Common myeloid progenitor, CD34-positive (primary cell): ENCODE results near the gene TADA1.
A peak's percentile ranks its signal among the peaks of the same experiment; 100 is the strongest.

ENCODE experiments used
- CTCF ChIA-PET: fragments of 350-600 bp; sonication (Branson Sonifier 250); formaldehyde crosslinking; loops from one replicate; lab custom pipeline; 2021; ENCODE audit warnings: antibody characterized with exemption; lab: Charles Lee
- POLR2A ChIA-PET: fragments of 350-600 bp; sonication (Branson Sonifier 250); formaldehyde crosslinking; loops from one replicate; lab custom pipeline; 2021; ENCODE audit warnings: antibody characterized with exemption; lab: Charles Lee
- DNase-seq, 3 donors: peaks; one replicate each; pipeline versions ENCODE4 v3.0.0 to v3.0.0-alpha.2; 2013
- H3K27ac ChIP-seq, 2 experiments: 1 replicate in 1 of 2; 2 replicates in 1 of 2; pipeline ENCODE4 v1.7.0; 2013; ENCODE audit warnings: inconsistent platforms in 2 of 2, low read length in 2 of 2, mild to moderate bottlenecking in 2 of 2, low read depth in 1 of 2, moderate library complexity in 1 of 2; ENCODE audit not compliant: severe bottlenecking in 2 of 2, insufficient read depth in 1 of 2, poor library complexity in 1 of 2
- H3K27me3 ChIP-seq, 5 experiments: replicated peaks in 2 of 5; 1 replicate in 3 of 5; 2 replicates in 2 of 5; pipeline versions ENCODE4 v1.6.1 to v1.7.0; 2013; ENCODE audit warnings: low read length in 4 of 5, mild to moderate bottlenecking in 2 of 5, moderate library complexity in 2 of 5, inconsistent platforms in 1 of 5; ENCODE audit not compliant: insufficient read depth in 5 of 5, control insufficient read depth in 4 of 5
- H3K36me3 ChIP-seq, 4 experiments: 1 replicate in 2 of 4; 2 replicates in 2 of 4; pipeline versions ENCODE4 v1.6.1 to v1.7.0; 2013; ENCODE audit warnings: low read length in 3 of 4, control low read depth in 1 of 4, mild to moderate bottlenecking in 1 of 4; ENCODE audit not compliant: control insufficient read depth in 4 of 4, insufficient read depth in 4 of 4
- H3K4me1 ChIP-seq, 4 experiments: 1 replicate in 3 of 4; 2 replicates in 1 of 4; pipeline versions ENCODE4 v1.6.1 to v1.7.1; 2013; ENCODE audit warnings: low read length in 3 of 4, mild to moderate bottlenecking in 3 of 4, control low read depth in 1 of 4, inconsistent platforms in 1 of 4, moderate library complexity in 1 of 4; ENCODE audit not compliant: control insufficient read depth in 4 of 4, insufficient read depth in 4 of 4; ENCODE audit errors: control extremely low read depth in 1 of 4
- H3K4me3 ChIP-seq, 7 experiments: 1 replicate in 4 of 7; 2 replicates in 3 of 7; pipeline versions ENCODE4 v1.5.1 to v1.7.0; 2013; ENCODE audit warnings: mild to moderate bottlenecking in 7 of 7, low read length in 6 of 7, moderate library complexity in 6 of 7, inconsistent platforms in 2 of 7, low read depth in 2 of 7, control low read depth in 1 of 7; ENCODE audit not compliant: insufficient read depth in 4 of 7, control insufficient read depth in 1 of 7; ENCODE audit errors: extremely low read depth in 1 of 7
- H3K9me3 ChIP-seq, 5 experiments: 1 replicate in 4 of 5; 2 replicates in 1 of 5; pipeline versions ENCODE4 v1.6.1 to v1.7.1; 2013; ENCODE audit warnings: low read length in 4 of 5, mild to moderate bottlenecking in 2 of 5, inconsistent platforms in 1 of 5, low read depth in 1 of 5, moderate library complexity in 1 of 5; ENCODE audit not compliant: control insufficient read depth in 4 of 5, insufficient read depth in 2 of 5; ENCODE audit errors: control extremely low read depth in 1 of 5
- WGBS: methylation state at CpG from one replicate; pipeline ENCODE4 v1.1.5; 2013; ENCODE audit not compliant: insufficient coverage; 5-methylcytosine and 5-hydroxymethylcytosine counted together

The TADA1 gene

DNA sequence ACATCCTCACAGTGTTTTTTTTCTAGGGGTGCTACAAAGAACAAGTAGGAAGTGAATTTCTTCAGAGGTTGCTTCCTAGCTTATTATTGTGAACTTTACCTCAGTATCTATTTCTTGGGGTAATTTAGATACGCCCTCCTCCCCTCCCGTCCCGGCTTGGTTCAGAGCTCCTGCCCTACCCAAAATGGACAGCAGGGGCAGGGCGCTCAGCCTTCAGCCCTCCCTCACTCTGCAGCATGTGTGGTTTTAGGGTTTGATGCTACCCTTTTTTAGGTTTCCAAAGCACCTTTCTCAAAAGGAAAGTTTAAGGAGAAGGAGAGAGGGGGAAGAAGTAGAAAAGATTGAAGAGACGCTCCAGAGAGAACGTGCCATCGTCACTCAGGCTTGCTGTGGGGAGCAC, 53.7 kb downstream of the TADA1 start:
- POLR2A ChIA-PET = no interaction called here
- Histone ChIP-seq H3K9me3 (peaks cover 0 to 14% (median 0%) of the 10 kb centered on the region in 5 experiments), H3K4me1 (no peaks in the 10 kb centered on the region), H3K36me3 (no peaks in the 10 kb centered on the region), H3K27ac (no peak overlapping the region), H3K27me3 (no peaks in the 10 kb centered on the region), H3K4me3 (no peak overlapping the region)
- WGBS = 84% methylated on average over 5 of the region's 7 CpGs
- CTCF ChIA-PET = no interaction called here
- DNase-seq = no peak

DNA sequence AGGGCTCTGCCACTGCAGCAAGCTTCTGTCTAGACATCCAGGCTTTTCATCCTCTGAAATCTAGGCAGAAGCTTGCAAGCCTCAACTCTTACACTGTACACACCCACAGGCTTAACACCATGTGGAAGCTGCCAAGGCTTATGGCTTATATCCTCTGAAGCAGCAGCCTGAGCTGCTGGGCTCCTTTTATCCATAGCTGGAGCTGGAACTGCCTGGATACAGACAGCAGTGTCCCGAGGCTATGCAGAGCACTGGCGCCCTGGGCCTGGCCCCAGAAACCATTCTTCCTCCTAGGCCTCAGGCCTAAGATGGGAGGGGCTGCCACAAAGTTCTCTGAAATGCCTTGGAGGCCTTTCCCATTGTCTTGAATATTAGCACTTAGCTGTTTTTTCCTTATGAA, 56.1 kb downstream of the TADA1 start:
- Histone ChIP-seq H3K9me3 (peaks cover 0 to 14% (median 2%) of the 10 kb centered on the region in 5 experiments), H3K4me3 (no peak overlapping the region), H3K27me3 (no peaks in the 10 kb centered on the region), H3K36me3 (no peaks in the 10 kb centered on the region), H3K4me1 (no peaks in the 10 kb centered on the region), H3K27ac (no peak overlapping the region)
- CTCF ChIA-PET = no interaction called here
- DNase-seq = no peak
- POLR2A ChIA-PET = no interaction called here
- WGBS = 100% methylated on average over 2 of the region's 2 CpGs

GRCh38 chr1:166814611-166815010, 61.5 kb downstream of the TADA1 start:
- H3K27me3 ChIP-seq = no peaks in the 10 kb centered on the region
- ChIA-PET CTCF (interaction anchor here (0.9 to 2.6 kb wide), 9 partner anchors 11 to 889 kb away, joined by 3 to 9 read pairs (median 4); no protein-coding TSS in a partner anchor), POLR2A (interaction anchor here (0.8 kb wide), 1 partner anchor 155 kb away, joined by 3 read pairs; no protein-coding TSS in a partner anchor)
- H3K27ac ChIP-seq = no peak overlapping the region
- WGBS = no CpG with 5 or more reads among the region's 2 CpGs
- H3K4me3 ChIP-seq = no peak overlapping the region
- DNase-seq = no peak
- H3K9me3 ChIP-seq = peaks cover 0 to 2% (median 2%) of the 10 kb centered on the region in 5 experiments
- H3K4me1 ChIP-seq = no peaks in the 10 kb centered on the region
- H3K36me3 ChIP-seq = no peaks in the 10 kb centered on the region

- H3K4me1 ChIP-seq = no peaks in the 10 kb centered on the region
- peak in 2 of 3 donors; percentile 1 to 13 for DNase-seq
- no peak overlapping the region for H3K4me3 ChIP-seq
- no peak overlapping the region for H3K27ac ChIP-seq
- H3K36me3 ChIP-seq = no peaks in the 10 kb centered on the region
- WGBS = 100% methylated on average over 1 of the region's 2 CpGs
- H3K9me3 ChIP-seq = peaks cover 0 to 2% (median 0%) of the 10 kb centered on the region in 5 experiments
- CTCF ChIA-PET = interaction anchor here (0.6 to 2.6 kb wide), 14 partner anchors 10 to 890 kb away, joined by 3 to 9 read pairs (median 3); no protein-coding TSS in a partner anchor
- POLR2A ChIA-PET = interaction anchor here (0.8 kb wide), 1 partner anchor 154 kb away, joined by 3 read pairs; no protein-coding TSS in a partner anchor
- no peaks in the 10 kb centered on the region for H3K27me3 ChIP-seq
Observed at GRCh38 chr1:166813508-166814223, 62.4 kb downstream of the TADA1 start.

DNA sequence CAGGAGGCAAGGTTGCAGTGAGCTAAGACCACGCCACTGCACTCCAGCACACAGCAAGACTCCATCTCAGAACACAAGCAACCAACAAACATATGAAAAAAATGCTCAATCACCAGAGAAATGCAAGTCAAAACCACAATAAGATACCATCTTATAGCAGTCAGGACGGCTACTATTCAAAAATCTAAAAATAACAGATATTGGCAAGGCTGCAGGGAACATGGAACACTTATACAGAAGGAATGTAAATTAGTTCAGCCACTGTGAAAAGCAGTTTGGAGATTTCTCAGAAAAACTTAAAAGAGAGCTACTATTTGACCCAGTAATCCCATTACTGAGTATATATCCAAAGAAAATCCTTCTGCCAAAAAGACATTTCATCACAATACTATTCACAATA, 64.4 kb downstream of the TADA1 start:
- Histone ChIP-seq H3K4me1 (no peaks in the 10 kb centered on the region), H3K36me3 (no peaks in the 10 kb centered on the region), H3K27ac (no peak overlapping the region), H3K27me3 (no peaks in the 10 kb centered on the region), H3K9me3 (peaks cover 0 to 2% (median 0%) of the 10 kb centered on the region in 5 experiments), H3K4me3 (no peak overlapping the region)
- DNase-seq = peak in 2 of 3 donors; percentile 5 to 17
- CTCF ChIA-PET = no interaction called here
- 0% methylated on average over 1 of the region's 2 CpGs for WGBS
- POLR2A ChIA-PET = no interaction called here

DNA sequence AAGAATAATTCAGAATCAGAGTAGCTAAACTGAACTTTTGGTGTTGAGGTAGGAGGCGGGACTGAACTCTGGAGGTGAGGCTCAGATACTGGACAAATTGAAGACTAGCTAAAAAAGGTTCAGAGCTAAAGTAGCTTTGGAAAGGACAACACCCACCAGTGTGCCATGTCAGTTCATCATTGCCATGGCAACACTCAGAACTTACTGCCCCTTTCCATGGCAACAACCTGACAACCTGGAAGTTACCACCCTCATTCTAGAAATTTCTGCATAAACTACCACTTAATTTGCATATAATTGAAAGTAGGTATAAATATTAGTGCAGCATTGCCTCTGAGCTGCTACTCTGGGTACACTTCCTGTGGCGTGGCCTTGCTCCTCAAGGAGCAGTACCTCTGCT, 67.1 kb downstream of the TADA1 start:
- Histone ChIP-seq H3K36me3 (no peaks in the 10 kb centered on the region), H3K4me3 (no peak overlapping the region), H3K4me1 (no peaks in the 10 kb centered on the region), H3K27ac (no peak overlapping the region), H3K9me3 (no peaks in the 10 kb centered on the region), H3K27me3 (no peaks in the 10 kb centered on the region)
- ChIA-PET POLR2A (no interaction called here), CTCF (no interaction called here)
- 90% methylated on average over 2 of the region's 2 CpGs for WGBS
- DNase-seq = no peak
